Measurements from ENCODE around the gene HYOU1.
"Not testable (repeated sequence)": the region's sequence is repeated elsewhere in the genome, so short reads cannot be mapped to it uniquely, and the experiment has no call there.

The HYOU1 gene

DNA sequence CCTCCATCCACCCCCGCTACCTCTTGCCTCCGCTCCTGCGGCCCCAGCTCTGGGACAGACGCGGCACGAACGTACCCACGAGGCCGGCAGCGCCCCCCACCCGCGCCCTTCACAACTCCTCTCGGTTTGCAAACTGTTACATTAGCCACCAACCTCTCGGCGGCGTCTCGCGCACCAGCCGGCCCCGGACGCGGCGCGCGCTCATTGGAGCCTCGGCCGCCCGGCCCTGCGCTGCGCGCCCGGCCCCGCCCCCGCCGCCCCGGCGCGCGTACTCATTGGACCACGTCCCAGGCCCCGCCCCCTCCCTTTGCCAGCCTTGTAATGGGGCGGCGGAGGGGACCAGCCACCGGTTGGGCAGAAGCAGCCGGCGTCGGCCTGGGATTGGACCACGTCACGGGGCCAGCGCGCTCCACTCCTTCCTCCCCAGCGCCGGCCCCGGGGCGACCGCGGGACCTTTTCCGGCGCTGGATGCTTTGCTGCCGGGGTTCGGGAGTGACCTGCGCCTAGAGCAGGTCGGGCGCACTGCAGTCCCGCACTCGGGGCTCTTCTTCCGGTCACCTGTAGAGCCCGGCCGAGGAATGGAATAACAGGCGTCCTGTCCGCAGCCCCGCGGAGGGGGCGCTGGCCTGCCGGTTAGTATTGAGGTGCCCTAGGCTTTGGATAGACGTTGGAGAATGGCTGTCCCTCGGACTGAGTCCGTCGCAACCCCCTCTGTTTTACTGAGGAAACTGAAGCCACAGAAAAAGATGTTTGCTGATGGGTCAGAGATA is at the start of gene HYOU1:
Gene HYOU1 (minus strand): TSS at position 206 of the 770 bp plus-strand sequence. CDS start 1,045 bp downstream, outside the sequence.
- DNase-seq, result peak; percentile 99

GRCh38 chr11:119103793-119104192 is 46.8 kb upstream of the HYOU1 start:
- DNase-seq, result no peak

DNA sequence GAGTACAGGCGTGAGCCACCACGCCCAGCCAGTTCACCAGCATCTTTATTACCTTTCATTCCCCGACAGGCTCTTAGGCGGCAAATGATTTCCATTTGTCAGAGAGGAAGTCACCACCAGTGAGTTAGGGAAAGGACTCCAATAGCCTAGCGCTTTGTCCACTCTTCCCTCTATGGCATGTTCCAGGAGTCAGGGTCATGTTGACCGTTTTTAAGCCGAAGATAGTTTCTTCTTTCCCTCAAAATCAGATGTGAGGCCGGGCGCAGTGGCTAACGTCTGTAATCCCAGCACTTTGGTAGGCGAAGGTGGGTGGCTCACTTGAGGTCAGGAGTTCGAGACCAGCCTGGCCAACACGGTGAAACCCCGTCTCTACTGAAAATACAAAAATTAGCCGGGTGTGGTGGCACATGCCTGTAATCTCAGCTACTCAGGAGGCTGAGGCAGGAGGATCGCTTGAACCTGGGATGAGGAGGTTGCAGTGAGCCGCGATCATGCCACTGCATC is 46.2 kb upstream of the HYOU1 start:
- DNase-seq, result not testable (repeated sequence)

DNA sequence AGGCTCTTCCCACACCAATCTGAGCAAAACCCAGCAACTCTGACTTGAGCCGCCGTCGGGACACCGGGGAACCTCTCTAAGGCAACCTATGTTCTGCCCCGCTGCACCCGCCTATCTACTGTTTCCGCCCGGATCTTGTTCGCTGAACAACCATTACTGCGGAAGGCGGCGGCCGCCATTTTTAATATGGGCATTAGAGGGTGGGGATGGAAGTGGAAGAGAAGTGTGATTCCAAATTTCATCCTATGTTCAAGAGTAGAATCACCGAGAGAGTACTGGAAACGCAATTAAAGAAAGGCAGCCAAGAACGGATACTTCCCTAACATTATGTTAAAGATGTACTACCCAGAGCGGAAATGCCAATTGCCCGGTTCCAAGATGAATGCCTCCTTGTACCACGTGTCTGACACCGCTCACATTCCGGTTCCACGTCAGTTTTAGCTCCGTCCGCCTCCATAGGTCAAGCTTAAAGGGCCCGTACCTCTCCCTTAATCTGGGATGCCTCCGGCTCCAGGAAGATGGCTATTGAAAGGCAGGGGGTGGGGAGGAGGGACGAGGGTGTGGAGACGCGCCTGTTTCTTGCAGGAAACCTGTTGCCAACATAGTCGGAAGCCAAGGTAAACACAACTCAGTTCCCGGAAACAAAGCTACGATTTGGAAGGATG is 44.9 kb upstream of the HYOU1 start, which contains the start of gene DPAGT1:
Gene DPAGT1 (minus strand): TSS at position 95 of the 665 bp plus-strand sequence. CDS start 198 bp downstream, outside the sequence.
- peak; percentile 85 for DNase-seq

- no peak for DNase-seq
These were observed 44.2 kb upstream of the HYOU1 start for GRCh38 chr11:119100994-119101758.

GRCh38 chr11:119100246-119100970 is 43.4 kb upstream of the HYOU1 start:
- DNase-seq, result no peak

- no peak for DNase-seq
These were observed 42.7 kb upstream of the HYOU1 start for GRCh38 chr11:119099711-119100110.

GRCh38 chr11:119095066-119095880 is 38.3 kb upstream of the HYOU1 start:
- peak; percentile 99 for DNase-seq

GRCh38 chr11:119094816-119095065 is 37.7 kb upstream of the HYOU1 start:
- no peak for DNase-seq

GRCh38 chr11:119093942-119094815 is 37.2 kb upstream of the HYOU1 start:
- DNase-seq, result peak; percentile 64

DNA sequence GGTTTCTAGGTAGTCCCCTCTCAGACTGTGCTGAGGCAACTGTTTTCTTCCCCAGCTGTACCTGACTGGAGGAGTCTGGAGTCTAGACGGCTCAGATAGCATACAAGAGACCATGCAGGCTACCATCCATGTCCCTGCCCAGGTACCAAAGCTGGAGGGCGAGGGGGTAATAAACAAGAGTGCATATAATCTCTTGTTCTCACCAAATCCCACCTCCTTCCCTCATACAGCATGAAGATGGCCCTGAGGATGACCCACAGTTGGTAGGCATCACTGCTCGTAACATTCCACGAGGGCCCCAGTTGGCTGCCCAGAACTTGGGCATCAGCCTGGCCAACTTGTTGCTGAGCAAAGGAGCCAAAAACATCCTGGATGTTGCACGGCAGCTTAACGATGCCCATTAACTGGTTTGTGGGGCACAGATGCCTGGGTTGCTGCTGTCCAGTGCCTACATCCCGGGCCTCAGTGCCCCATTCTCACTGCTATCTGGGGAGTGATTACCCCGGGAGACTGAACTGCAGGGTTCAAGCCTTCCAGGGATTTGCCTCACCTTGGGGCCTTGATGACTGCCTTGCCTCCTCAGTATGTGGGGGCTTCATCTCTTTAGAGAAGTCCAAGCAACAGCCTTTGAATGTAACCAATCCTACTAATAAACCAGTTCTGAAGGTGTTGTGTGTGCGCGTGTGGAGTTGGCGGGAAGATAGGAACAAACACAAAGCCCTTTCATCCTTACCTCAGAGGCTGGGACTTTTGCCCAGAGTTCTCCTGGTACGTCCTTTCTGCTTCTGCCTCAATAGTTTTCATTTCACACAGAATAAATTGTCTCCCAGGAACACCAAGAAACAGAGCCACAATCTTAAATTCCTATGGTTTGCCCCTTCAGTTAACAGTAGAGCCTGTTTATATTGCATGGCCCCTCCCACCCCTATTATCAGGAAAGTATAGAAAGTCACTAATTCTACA is 36.2 kb upstream of the HYOU1 start:
- DNase-seq, result no peak

- no peak for DNase-seq
These were observed 35.2 kb upstream of the HYOU1 start for GRCh38 chr11:119091966-119092879.

GRCh38 chr11:119091178-119091577 is 34.2 kb upstream of the HYOU1 start:
- DNase-seq, result no peak

- no peak for DNase-seq
These were observed 32.3 kb upstream of the HYOU1 start for GRCh38 chr11:119089319-119089718.

DNA sequence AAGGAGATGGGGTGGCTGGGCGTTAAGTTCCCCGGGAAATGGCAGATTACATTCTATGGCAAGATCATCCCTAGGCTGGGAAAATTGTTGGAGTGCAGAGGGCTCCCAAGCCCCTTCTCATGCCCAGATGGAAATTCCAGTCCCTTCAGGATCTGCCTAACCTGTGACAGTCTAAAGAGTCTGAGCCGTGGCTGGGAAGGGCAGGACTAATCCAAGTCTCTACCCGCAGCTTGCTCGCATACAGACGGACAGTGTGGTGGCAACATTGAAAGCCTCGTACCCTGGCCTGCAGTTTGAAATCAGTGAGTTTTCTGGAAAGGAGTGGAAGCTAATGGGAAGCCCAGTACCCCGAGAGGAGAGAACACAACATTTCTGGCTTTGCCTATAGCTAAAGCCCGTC is 31.4 kb upstream of the HYOU1 start:
- DNase-seq, result no peak

DNA sequence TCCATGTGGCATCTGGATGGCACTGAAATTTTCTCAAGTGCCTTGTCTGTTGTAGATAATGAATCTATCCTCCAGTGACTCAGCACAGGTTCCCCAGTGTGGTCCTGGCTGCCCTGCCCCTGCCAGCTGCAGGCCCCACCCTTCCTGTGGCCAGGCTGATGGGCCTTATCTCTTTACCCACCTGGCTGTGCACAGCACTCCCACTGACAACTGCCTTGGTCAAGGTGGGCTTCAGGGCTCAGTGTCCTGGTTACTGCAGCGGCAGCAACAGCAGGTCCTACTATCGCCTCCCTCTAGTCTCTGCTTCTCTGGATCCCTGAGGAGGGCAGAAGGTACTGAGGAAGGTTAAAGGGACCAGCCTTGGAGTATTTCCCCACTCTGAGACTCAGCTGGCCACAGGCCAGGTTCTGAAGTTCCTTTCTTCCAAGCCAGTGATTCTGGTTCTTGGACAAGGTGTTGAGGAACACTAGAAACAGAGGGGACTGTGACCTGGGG is 30.8 kb upstream of the HYOU1 start:
- no peak for DNase-seq

DNA sequence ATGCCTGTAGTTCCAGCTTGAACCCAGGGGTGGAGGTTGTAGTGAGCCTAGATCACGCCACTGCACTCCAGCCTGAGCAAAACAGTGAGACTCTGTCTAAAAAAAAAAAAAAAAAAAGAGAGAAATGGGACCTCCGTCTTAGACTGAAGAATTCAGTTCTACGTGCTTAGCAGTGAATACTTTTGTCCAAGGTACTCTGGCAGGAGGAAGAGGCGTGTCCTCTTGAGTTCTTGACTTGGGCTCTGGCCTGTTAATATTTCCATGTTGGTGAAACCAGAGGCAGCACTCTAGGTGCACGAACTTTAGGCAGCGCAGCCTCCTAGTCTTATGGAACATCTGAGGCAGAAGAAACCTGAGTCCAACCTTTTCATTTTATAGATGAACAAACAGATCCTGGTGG is 30.1 kb upstream of the HYOU1 start:
- no peak for DNase-seq

DNA sequence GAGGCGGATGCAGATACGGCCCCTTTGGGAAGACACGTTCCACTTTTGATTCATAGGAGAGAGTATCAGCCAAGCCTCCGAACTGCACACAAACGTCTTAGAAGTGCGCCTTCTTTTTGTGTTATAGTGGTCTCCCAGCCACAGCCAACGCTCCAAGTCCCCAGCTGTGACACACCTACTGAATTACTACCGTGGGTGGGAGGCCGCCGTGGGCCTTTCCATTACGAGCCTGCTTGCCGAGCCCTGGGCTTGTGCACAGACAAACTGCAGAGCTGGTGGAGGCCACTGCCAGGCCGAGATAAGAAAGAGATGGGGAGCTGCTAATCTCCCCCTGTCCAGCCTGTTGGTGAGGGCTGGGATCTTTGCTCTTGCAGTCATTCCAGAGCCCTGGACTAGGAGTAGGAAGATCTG is 28.4 kb upstream of the HYOU1 start:
- peak; percentile 41 for DNase-seq

Measured in activated naive CD4-positive, alpha-beta T cell treated with anti-CD3 and anti-CD28 coated beads, Interleukin-2, amount 50 U/mL, for 16 hours (primary cell).